ENCODE results near the gene MYOG.

Gene MYOG

DNA sequence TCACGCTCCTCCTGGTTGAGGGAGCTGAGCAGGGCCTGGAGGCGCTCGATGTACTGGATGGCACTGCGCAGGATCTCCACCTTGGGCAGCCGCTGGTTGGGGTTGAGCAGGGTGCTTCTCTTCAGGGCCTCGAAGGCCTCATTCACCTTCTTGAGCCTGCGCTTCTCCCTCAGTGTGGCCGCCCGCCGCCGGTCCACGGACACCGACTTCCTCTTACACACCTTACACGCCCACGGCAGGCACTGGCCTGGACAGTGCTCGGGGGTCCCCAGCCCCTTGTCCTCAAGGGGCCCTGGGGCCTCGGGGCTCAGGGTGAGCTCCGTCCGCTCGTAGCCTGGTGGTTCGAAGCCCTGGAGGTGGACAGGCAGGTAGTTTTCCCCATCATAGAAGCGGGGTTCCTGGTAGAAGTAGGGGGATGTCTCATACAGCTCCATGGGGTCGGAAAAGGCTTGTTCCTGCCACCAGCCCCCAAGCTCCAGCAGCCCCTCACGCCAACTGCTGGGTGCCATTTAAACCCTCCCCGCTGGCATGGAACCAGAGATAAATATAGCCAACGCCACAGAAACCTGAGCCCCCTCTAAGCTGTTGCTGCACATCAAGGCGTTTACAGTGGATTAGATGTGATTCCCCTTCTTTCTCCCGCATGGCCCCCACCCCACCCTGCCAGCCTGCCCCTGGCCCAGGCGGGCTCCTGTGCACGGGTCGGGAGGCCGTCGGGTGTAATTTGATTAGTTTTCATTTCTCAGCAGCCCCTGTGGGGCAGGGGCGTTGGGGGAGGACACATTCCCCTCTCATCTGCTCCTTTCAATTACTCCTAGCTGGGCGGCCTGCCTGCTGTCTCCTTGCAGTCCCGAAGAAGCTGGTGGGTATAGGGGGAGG, at the start of gene MYOG:
TSS of gene MYOG (minus strand) at position 485 of the 879 bp plus-strand sequence. CDS start at position 434, 51 bp downstream.
- no peaks in the 10 kb centered on the region for H3K9me3 Mint-ChIP-seq
- DNase-seq: no peak
- H3K36me3 Mint-ChIP-seq: no peaks in the 10 kb centered on the region
- H3K27me3 Mint-ChIP-seq: peaks cover 32% of the 10 kb centered on the region
- no peaks in the 10 kb centered on the region for H3K4me1 Mint-ChIP-seq
- no peak within 1 kb of the TSS for H3K4me3 Mint-ChIP-seq
- CTCF ChIA-PET: interaction anchor here (0.7 to 2.3 kb wide), 4 partner anchors 20 to 178 kb away, joined by 3 to 18 read pairs (median 4); no protein-coding TSS in a partner anchor
- H3K27ac Mint-ChIP-seq: no peak within 1 kb of the TSS

DNA sequence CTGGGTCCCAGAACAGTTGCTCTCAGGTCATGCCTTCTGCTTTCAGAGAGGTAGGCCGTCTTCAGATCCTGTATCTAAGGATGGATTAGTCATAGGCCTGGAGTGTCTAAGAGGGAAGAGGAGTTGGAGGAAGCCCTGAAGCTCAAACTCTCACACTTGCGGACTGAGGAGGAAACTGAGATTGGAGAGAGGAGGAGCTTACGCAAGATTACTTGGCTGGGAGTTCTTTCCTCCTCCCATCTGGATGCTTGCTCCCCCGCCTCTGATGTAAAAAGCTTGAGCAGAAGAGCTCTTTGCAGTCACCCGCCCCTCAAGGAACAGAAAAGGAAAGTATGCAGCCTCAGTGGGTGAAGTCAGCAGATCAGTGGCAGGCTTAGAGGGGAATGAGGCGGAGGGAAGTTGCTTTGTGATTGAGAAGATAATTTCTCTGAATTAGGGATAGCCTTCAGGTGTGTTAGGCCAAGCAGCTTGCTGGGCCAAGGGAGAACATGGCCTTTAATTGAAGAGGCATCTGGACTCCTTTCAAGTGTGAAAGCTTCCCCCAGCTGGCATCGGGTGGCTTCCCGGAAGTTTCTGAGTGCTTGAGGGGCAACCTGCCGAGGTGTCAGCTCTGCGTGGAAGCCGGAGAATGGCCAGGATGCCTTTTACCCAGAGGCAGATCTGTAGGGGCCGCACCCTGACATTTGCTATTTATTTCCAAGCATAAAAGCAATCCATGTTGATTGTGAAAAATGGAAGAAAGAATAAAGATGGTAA, 48.3 kb upstream of the MYOG start:
- no peak overlapping the region for H3K27ac Mint-ChIP-seq
- no peaks in the 10 kb centered on the region for H3K9me3 Mint-ChIP-seq
- no peak overlapping the region for H3K4me3 Mint-ChIP-seq
- peak; percentile 10 for DNase-seq
- no peaks in the 10 kb centered on the region for H3K36me3 Mint-ChIP-seq
- H3K4me1 Mint-ChIP-seq: peaks cover 7% of the 10 kb centered on the region
- CTCF ChIA-PET: interaction anchor here (1.2 to 1.6 kb wide), 2 partner anchors 14 to 17 kb away, joined by 3 to 5 read pairs; no protein-coding TSS in a partner anchor
- H3K27me3 Mint-ChIP-seq: peaks cover 54% of the 10 kb centered on the region

GRCh38 chr1:203131548-203132200, 45.9 kb upstream of the MYOG start:
- Mint-ChIP-seq H3K36me3 (no peaks in the 10 kb centered on the region), H3K27me3 (peaks cover 73% of the 10 kb centered on the region), H3K4me1 (peaks cover 12% of the 10 kb centered on the region), H3K4me3 (no peak overlapping the region), H3K9me3 (no peaks in the 10 kb centered on the region), H3K27ac (no peak overlapping the region)
- peak; percentile 9 for DNase-seq
- CTCF ChIA-PET: interaction anchor here (2.2 to 2.3 kb wide), 2 partner anchors 41 to 85 kb away, joined by 5 to 12 read pairs; no protein-coding TSS in a partner anchor

GRCh38 chr1:203130358-203130985, 44.7 kb upstream of the MYOG start:
- peaks cover 5% of the 10 kb centered on the region for H3K4me1 Mint-ChIP-seq
- H3K4me3 Mint-ChIP-seq: no peak overlapping the region
- CTCF ChIA-PET: interaction anchor here (2.2 kb wide), 1 partner anchor 86 kb away, joined by 5 read pairs; no protein-coding TSS in a partner anchor
- H3K27me3 Mint-ChIP-seq: peaks cover 73% of the 10 kb centered on the region
- no peak overlapping the region for H3K27ac Mint-ChIP-seq
- no peaks in the 10 kb centered on the region for H3K36me3 Mint-ChIP-seq
- peak; percentile 18 for DNase-seq
- no peaks in the 10 kb centered on the region for H3K9me3 Mint-ChIP-seq

DNA sequence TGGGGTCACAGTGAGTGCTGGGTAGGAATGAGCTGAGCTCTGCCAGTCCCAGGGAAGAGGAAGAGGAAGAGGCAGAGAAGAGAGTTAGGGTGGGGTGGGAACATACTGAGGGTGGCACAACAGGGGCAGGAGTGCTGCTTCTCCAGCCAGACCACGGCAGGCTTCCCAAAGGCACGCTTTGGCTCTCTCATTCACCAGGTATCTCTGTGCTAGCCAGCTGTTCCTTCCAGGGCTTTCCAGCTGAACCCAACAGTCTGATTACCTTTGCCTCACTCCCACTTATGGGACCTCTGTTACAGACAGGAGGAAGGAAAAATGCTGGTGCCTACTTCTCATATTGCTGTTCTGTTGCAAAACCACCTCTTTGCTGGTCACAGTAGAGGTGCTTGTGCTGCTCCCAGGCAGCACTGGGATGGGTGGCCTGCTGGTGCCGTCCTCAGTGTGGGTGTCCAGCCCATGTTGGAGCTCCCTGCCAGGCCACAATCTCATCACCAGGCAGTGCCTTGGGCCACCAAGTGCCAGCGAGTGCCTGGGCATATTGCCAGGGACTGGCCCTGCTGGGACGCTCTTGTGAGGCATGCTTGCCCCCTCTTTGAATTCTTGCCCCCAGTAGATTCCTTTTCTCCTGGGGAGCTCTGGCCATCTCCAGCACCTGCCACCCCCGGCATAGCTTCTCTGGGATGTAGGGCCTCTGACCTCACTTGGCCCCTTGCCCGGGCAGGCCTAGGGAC, 43.9 kb upstream of the MYOG start:
- H3K4me3 Mint-ChIP-seq: no peak overlapping the region
- H3K4me1 Mint-ChIP-seq: peaks cover 5% of the 10 kb centered on the region
- no peak overlapping the region for H3K27ac Mint-ChIP-seq
- peak; percentile 9 for DNase-seq
- H3K36me3 Mint-ChIP-seq: no peaks in the 10 kb centered on the region
- H3K27me3 Mint-ChIP-seq: peaks cover 80% of the 10 kb centered on the region
- H3K9me3 Mint-ChIP-seq: no peaks in the 10 kb centered on the region
- CTCF ChIA-PET: interaction anchor here (1.2 kb wide), 1 partner anchor 45 kb away, joined by 3 read pairs; no protein-coding TSS in a partner anchor

DNA sequence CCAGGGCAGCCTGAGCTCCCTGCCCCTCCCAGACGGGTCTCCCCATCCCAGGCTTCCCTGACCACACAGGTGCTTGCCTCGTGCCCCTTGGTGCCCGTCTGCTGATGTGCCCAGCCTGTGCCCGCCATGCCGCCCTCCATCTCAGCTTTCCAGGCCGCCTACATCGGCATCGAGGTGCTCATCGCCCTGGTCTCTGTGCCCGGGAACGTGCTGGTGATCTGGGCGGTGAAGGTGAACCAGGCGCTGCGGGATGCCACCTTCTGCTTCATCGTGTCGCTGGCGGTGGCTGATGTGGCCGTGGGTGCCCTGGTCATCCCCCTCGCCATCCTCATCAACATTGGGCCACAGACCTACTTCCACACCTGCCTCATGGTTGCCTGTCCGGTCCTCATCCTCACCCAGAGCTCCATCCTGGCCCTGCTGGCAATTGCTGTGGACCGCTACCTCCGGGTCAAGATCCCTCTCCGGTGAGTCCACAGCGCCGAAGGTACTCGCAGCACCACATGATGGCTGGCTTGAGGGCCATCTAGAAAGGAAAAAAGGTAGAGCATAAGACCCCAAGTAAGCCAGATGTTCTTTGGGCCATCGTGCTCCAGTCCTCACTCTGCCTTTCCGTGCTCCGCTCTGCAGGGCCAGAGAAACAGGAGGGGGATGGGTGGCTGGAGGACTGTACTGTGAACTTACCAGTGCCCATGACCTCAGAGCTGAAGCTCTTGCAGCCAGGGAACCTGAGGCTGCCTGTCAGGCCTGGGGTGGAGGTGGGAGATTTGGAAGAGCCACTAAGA, 43.1 kb upstream of the MYOG start:
- H3K4me3 Mint-ChIP-seq: no peak overlapping the region
- peaks cover 5% of the 10 kb centered on the region for H3K4me1 Mint-ChIP-seq
- no peaks in the 10 kb centered on the region for H3K9me3 Mint-ChIP-seq
- H3K27me3 Mint-ChIP-seq: peaks cover 84% of the 10 kb centered on the region
- H3K27ac Mint-ChIP-seq: no peak overlapping the region
- H3K36me3 Mint-ChIP-seq: no peaks in the 10 kb centered on the region
- CTCF ChIA-PET: interaction anchor here (1.2 kb wide), 1 partner anchor 45 kb away, joined by 3 read pairs; no protein-coding TSS in a partner anchor
- peak; percentile 15 for DNase-seq

DNA sequence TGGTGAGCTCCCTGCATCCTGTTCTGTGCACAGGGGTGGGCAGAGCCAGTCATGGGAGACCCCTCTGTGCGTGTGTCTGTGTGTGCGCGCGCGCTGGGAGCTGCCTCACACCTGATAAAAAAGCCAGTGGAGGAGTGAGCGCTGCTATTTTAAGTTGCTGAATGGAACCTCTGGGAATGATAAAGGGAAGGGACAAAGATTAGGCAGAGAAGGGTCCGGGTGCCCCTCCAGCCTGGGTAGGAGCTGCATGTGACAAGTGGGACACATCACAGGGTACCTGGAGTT, 42.6 kb upstream of the MYOG start:
- DNase-seq: no peak
- CTCF ChIA-PET: interaction anchor here (0.7 to 1.1 kb wide), 2 partner anchors 45 to 89 kb away, joined by 3 read pairs; no protein-coding TSS in a partner anchor
- Mint-ChIP-seq H3K27ac (no peak overlapping the region), H3K4me3 (no peak overlapping the region), H3K4me1 (peaks cover 5% of the 10 kb centered on the region), H3K9me3 (no peaks in the 10 kb centered on the region), H3K36me3 (no peaks in the 10 kb centered on the region), H3K27me3 (peaks cover 84% of the 10 kb centered on the region)

GRCh38 chr1:203127666-203128430, 42.0 kb upstream of the MYOG start, which contains the start of gene ADORA1:
Gene ADORA1, plus strand, starts transcription at chr1:203127726. Its CDS starts 1,116 bp downstream, at chr1:203128842.
- no peaks in the 10 kb centered on the region for H3K9me3 Mint-ChIP-seq
- CTCF ChIA-PET: interaction anchor here (0.7 to 1.5 kb wide), 4 partner anchors 10 to 89 kb away, joined by 3 to 4 read pairs (median 3); no protein-coding TSS in a partner anchor
- H3K4me3 Mint-ChIP-seq: no peak within 1 kb of the TSS
- DNase-seq: no peak
- no peaks in the 10 kb centered on the region for H3K36me3 Mint-ChIP-seq
- H3K27ac Mint-ChIP-seq: no peak within 1 kb of the TSS
- peaks cover 5% of the 10 kb centered on the region for H3K4me1 Mint-ChIP-seq
- H3K27me3 Mint-ChIP-seq: peaks cover 83% of the 10 kb centered on the region

- H3K4me1 Mint-ChIP-seq: peaks cover 5% of the 10 kb centered on the region
- H3K27ac Mint-ChIP-seq: no peak overlapping the region
- no peaks in the 10 kb centered on the region for H3K36me3 Mint-ChIP-seq
- CTCF ChIA-PET: interaction anchor here (1.0 to 1.9 kb wide), 4 partner anchors 9 to 87 kb away, joined by 3 to 10 read pairs (median 4); no protein-coding TSS in a partner anchor
- DNase-seq: no peak
- H3K9me3 Mint-ChIP-seq: no peaks in the 10 kb centered on the region
- no peak overlapping the region for H3K4me3 Mint-ChIP-seq
- peaks cover 90% of the 10 kb centered on the region for H3K27me3 Mint-ChIP-seq
Measured at GRCh38 chr1:203126866-203127665, 41.3 kb upstream of the MYOG start.

DNA sequence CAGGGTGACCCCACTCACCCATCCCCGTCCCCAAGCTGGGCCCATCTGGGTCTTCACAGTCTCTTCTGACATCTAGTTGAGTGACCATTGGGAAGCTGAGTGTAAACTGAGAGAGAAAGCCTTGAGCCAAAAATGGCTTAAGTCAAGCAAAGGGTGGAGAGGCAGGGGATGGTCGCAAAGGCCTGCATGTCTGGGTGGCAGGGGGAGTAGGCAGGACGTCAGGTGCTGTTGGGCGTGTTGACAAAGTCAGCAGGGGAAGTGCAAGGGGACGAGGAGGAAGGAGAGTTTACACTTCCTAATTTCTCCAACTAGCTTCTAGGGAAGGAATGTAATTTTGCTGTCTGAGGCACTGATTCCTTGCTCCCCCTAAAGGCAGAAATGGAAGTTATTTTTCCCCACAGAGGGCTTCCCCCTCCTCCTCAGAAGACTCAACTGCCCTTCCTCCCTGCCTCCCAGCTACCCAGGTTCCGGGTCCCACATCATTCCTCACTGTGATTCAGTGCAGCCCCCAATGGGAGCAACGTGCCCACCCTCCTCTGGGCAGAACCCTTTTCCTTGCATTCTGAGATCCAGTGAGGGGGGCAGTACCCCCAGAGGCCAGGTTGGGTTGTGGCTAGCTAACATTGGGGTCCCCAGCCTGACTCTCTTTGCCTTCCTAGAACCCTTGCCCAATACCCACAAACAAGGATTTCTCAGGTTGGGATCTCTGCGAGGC, 40.5 kb upstream of the MYOG start:
- H3K36me3 Mint-ChIP-seq: no peaks in the 10 kb centered on the region
- CTCF ChIA-PET: interaction anchor here (1.5 to 1.9 kb wide), 2 partner anchors 8 to 87 kb away, joined by 4 to 10 read pairs; no protein-coding TSS in a partner anchor
- H3K27me3 Mint-ChIP-seq: peaks cover 93% of the 10 kb centered on the region
- peaks cover 9% of the 10 kb centered on the region for H3K4me1 Mint-ChIP-seq
- no peak for DNase-seq
- no peak overlapping the region for H3K27ac Mint-ChIP-seq
- H3K4me3 Mint-ChIP-seq: no peak overlapping the region
- no peaks in the 10 kb centered on the region for H3K9me3 Mint-ChIP-seq

Data from activated naive CD4-positive, alpha-beta T cell treated with anti-CD3 and anti-CD28 coated beads, Interleukin-2, amount 10 ng/mL, durations not matched to agents 7 days and 5 days (primary cell).